ENCODE results near the gene TMPRSS13.
A peak's percentile ranks its signal among the peaks of the same experiment; 100 is the strongest.
"Not testable (repeated sequence)": the region's sequence is repeated elsewhere in the genome, so short reads cannot be mapped to it uniquely, and the experiment has no call there.

TMPRSS13 gene

GRCh38 chr11:117929142-117929915 lies at the start of gene TMPRSS13:
TMPRSS13 (minus strand) TSS chr11:117929402; CDS start chr11:117929307, 95 bp downstream.
- DNase-seq (ENCODE audit: low read depth): no peak

DNA sequence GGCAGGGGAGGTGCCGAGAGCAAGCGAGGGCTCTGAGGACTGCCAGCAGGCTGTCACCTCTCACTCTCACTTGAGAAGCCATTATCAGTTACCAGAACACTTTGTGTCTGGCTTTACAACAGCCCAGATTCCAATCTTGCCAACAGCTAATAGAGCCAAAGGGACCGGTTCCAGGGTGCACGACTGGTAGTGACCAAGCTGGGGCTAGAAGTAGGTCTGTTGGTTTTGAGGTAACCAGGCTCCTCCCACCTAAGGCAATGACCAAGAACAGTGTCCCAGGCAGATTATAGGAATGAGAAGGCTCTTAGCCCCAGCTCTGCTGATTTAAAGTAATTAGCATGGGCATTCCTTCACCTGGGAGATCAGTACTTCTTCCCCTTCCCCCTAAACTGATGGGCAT lies 49.8 kb upstream of the TMPRSS13 start:
- DNase-seq (ENCODE audit: low read depth): no peak

GRCh38 chr11:117978291-117978910 lies 49.2 kb upstream of the TMPRSS13 start:
- DNase-seq (ENCODE audit: low read depth): not testable (repeated sequence)

GRCh38 chr11:117977612-117978264 lies 48.5 kb upstream of the TMPRSS13 start:
- DNase-seq (ENCODE audit: low read depth): not testable (repeated sequence)

GRCh38 chr11:117977029-117977428 lies 47.8 kb upstream of the TMPRSS13 start:
- no peak for DNase-seq (ENCODE audit: low read depth)

DNA sequence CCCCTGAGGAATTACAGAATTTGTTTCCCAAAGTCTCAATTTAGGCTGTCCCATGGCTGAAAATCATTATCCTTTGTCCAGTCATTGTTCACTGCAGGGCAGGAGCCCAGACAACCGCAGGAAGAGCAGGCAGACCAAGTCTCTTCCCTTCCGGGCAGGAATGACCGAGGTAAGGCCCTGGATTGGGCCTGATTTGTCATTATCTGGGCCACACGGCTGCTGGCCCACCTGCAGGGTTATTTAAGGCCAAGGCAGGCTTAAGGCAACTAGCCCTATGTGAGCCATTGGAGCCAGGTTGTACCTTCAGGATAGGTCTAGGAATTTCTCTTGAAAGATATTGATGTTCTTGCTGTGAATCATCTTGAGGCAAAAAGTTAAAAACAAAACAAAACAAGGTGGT lies 47.2 kb upstream of the TMPRSS13 start:
- DNase-seq (ENCODE audit: low read depth): no peak

GRCh38 chr11:117973503-117973860 lies 44.3 kb upstream of the TMPRSS13 start:
- no peak for DNase-seq (ENCODE audit: low read depth)

DNA sequence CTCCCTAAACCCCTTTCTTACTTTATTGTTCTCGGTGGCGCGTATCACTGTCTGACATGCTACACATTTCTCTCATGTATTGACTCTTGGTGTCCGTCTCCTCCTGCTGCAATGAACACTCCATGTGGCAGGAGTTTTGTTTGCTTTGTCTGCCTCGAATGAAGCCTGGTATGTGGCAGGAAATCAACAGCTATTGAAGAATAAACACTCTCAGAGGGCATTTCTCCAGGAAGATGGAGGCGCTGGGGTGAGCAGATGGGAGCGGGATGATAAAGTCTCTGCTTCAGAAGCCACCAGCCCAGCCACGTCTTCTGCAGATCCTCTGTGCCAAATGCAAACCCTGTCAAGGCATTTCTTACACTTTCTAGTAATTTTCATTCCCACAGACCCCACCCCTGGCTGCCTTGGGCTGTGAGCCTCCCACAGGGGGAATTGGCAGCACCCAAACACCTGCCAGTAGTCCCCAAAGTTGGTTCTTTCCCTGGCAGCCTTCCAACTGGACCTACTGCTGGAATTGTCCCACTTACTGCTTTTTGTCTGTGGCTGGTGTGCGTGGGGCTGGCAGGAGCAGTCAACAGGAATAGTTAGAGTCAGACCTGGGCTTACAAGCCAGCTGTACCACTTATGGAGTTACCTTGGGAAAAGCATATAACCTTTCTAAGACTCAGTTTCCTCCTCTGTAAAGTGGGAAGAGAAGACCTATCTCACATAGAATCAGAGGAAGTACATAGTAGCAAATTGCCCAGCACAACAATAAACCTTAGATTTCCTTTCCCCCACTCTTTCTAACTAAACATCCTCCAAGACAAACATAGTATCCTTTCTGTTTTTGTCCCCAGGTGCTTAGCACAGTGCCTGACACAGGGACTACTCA lies 43.7 kb upstream of the TMPRSS13 start:
- no peak for DNase-seq (ENCODE audit: low read depth)

- DNase-seq (ENCODE audit: low read depth): no peak
These were observed 42.8 kb upstream of the TMPRSS13 start for GRCh38 chr11:117972044-117972443.

DNA sequence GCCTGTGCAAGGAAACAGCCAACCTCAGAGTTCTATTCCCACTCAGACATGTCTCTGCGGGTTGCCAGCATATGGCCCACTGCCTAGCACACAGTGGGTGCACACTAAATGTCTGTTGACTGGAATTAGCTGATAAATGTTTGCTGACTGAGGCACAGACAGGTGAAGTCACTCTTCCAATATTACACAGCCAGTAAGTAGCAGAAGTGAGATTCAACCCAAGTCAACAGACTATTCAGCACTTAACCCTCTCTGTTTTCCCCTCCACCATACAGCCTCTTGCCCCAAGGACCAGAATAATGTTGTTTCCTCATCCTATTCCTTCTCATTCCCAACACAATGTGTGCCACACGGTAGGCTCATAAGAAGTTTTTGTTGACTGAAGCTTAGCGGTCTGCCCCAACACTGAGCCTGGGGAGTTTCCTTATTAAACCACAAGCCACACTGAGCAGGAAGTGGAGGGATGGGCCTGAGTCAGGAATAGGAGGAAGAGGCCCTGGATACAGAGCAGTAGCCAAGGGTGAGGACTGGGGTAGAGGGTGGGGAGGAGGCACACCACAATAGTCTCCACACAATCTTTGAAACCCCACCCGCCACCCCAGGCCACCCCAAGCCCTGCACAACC lies 41.3 kb upstream of the TMPRSS13 start:
- DNase-seq (ENCODE audit: low read depth): peak; percentile 16

- DNase-seq (ENCODE audit: low read depth): no peak
These were observed 40.2 kb upstream of the TMPRSS13 start for GRCh38 chr11:117969160-117969991.

DNA sequence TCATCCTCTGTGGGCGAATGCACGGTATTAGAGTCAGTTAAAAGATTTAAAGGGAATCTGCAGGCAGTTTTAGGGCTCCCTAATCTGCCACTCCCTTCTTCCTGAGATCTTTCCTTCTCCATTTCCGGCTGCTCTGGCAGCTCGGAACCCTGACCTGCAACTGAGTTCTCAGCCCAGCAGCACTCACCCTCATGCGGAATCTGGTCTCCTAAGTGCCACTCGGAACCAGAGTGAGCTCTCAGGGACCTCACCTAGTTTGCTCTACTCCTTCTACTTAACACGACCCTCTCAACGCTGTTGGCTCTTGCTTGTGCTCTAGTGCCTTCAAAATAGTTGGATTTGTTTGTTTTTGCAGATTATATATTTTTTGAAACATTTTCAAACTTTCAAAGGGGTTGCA lies 37.7 kb upstream of the TMPRSS13 start:
- DNase-seq (ENCODE audit: low read depth): no peak

- DNase-seq (ENCODE audit: low read depth): no peak
These were observed 33.6 kb upstream of the TMPRSS13 start for GRCh38 chr11:117962826-117963225.

- no peak for DNase-seq (ENCODE audit: low read depth)
These were observed 32.7 kb upstream of the TMPRSS13 start for GRCh38 chr11:117961896-117962295.

DNA sequence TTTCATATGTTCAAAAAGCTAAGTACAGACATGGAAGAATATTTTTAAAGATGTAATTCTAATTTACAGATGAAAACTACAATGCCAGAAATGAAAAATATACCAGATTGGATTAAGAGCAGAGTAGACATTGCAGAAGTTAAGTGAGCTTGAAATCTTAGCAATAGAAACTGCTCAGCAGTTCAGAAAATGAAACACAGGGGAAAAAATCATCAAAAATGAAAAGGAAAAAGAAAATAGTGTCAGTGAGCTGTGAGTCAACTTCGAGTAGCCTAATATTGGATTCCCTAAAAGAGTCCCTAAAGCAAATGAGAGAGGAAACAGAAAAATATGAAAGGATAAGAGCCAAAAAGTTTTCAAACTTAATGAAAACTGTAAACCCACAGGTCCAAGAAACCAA lies 31.2 kb upstream of the TMPRSS13 start:
- no peak for DNase-seq (ENCODE audit: low read depth)

DNA sequence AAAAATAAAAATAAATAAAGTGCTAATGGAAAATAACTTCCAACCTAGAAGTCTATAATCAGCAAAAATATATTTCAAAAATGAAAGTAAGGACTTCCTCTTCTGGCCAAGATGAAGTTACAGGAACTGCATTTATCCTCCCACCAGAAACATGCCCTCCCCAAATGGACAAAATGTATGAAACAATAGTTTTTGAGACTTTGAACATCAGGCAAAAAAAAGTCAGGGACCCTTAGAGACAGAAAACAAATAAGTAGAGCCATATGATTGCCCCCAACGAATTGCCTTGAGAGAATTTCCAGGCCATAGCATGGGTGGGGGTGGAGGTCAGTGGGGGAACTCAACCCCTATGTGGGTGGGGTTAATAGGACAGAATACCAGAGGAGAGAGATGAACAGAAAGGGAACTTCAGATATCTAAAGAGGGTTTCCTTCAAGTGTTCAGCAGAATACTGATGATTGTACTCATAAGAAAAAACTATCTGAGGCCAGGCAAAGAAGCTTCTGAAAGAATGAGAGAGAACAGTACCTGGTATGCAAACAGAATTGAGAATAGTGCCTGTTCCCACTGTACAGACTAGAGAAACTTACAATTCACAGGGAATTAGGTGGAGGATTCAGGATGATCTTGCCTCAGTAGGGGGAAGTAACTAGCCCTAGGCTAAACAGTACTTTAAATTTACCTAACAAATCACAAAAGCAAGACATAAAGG lies 30.4 kb upstream of the TMPRSS13 start:
- DNase-seq (ENCODE audit: low read depth): no peak

- DNase-seq (ENCODE audit: low read depth): no peak
These were observed 29.7 kb upstream of the TMPRSS13 start for GRCh38 chr11:117958949-117959348.

GRCh38 chr11:117953024-117953671 lies 23.9 kb upstream of the TMPRSS13 start:
- DNase-seq (ENCODE audit: low read depth): no peak

Measured in ELR (cell line).